ENCODE results near the gene UFC1. TPM values are rescaled to one million over a fixed set of nuclear protein-coding genes. Genes with fewer than 3 reads are reported as not detected.

The UFC1 gene
- total and polyA plus RNA-seq, 2 of the 13 experiments (the other 11 are each of a cell fraction or from before 2014, with no cell fraction given): 72.8 to 85.2 TPM

DNA sequence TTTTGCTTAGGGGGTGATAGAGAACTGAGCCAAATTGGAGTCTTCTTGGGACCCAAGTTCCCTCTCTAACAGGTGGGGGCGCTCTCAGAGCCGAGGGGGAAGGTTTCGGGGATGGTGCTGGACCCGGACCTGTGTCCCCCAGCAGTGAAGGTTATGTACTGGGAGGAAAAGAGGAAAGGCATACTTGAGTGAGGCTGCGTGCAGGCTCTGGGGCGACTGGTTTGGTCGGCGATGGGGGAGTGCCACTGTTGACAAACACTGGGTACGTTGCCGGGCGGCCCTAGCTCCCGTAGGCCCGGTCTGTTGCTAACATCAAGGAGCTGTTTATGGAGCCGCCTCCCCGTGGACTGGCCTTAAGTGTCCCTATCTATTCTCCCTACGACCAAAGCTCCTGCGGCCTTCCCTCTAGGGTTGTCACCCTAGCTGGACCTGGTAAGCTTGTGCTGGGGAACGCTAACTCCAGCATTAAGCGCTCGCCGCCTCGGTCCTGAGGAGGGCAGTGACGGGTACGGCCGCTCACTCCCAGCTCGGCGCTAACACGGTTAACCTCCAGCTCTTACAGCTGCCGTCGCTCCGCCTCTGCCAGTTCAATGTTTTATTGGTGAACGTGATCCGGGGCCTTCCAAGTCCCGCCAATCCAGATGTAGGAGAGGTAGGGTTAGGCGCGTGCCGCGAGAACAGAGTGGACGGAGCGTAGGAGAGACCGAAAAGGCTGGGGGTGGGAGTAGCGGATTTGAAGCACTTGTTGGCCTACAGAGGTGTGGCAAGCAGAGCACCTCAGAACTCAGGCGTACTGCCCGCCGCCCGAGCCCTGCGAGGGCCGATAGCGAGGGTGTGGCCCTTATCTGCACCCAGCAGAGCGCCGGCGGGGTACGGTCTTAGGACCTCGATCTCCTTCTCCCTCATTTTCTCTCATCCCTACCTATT lies 12.2 kb downstream of the UFC1 start, which contains the start of gene PPOX (continued):
- TF ChIP-seq ZNF674 (CRISPR knock-in tag; IDR thresholded peaks at IDR 0.05; ENCODE audit: low read depth) (no peak), HNRNPLL (IDR thresholded peaks at IDR 0.05; ENCODE audit: low read depth, low read length, poor library complexity, severe bottlenecking) (peak; percentile 55), ZNF562 (CRISPR knock-in tag; IDR thresholded peaks at IDR 0.05; ENCODE audit: borderline replicate concordance) (no peak), U2AF1 (optimal IDR thresholded peaks at IDR 0.05; ENCODE audit: low read depth, low read length) (no peak), BRD4 (CRISPR knock-in tag; IDR thresholded peaks at IDR 0.05) (0 out of 2 replicates have a peak, but pooled peaks have one; percentile 20), ZNF382 (CRISPR knock-in tag; IDR thresholded peaks at IDR 0.05; ENCODE audit: borderline replicate concordance) (no peak), ZKSCAN1 (IDR thresholded peaks at IDR 0.05; ENCODE audit: low read length) (no peak), ZNF574 (CRISPR knock-in tag; IDR thresholded peaks at IDR 0.05) (peak; percentile 82), GLI4 (CRISPR knock-in tag; IDR thresholded peaks at IDR 0.05; ENCODE audit: borderline replicate concordance) (no peak), PHB2 (IDR thresholded peaks at IDR 0.05; ENCODE audit: partially characterized antibody) (no peak), ZNF430 (CRISPR knock-in tag; IDR thresholded peaks at IDR 0.05) (peak; percentile 48; the same call in 1 of the 2 replicates), KLF11 (CRISPR knock-in tag; IDR thresholded peaks at IDR 0.05) (no peak; the same call in 1 of the 2 replicates), NCOR1 (IDR thresholded peaks at IDR 0.05; ENCODE audit: borderline replicate concordance, low read length) (no peak), EEA1 (CRISPR knock-in tag; IDR thresholded peaks at IDR 0.05; ENCODE audit: borderline replicate concordance) (no peak), AGO1 (IDR thresholded peaks at IDR 0.05; ENCODE audit: low read depth, low read length, poor library complexity, severe bottlenecking) (peak; percentile 49), NR1H2 (CRISPR knock-in tag; IDR thresholded peaks at IDR 0.05; ENCODE audit: borderline replicate concordance, low read depth) (no peak), SNRNP70 (IDR thresholded peaks at IDR 0.05; ENCODE audit: low read depth, low read length) (no peak)
- TF ChIP-seq, protein P1, sequence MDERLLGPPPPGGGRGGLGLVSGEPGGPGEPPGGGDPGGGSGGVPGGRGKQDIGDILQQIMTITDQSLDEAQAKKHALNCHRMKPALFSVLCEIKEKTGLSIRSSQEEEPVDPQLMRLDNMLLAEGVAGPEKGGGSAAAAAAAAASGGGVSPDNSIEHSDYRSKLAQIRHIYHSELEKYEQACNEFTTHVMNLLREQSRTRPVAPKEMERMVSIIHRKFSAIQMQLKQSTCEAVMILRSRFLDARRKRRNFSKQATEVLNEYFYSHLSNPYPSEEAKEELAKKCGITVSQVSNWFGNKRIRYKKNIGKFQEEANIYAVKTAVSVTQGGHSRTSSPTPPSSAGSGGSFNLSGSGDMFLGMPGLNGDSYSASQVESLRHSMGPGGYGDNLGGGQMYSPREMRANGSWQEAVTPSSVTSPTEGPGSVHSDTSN (CRISPR knock-in tag; IDR thresholded peaks at IDR 0.05): no peak
- TF ChIP-seq, protein P2, sequence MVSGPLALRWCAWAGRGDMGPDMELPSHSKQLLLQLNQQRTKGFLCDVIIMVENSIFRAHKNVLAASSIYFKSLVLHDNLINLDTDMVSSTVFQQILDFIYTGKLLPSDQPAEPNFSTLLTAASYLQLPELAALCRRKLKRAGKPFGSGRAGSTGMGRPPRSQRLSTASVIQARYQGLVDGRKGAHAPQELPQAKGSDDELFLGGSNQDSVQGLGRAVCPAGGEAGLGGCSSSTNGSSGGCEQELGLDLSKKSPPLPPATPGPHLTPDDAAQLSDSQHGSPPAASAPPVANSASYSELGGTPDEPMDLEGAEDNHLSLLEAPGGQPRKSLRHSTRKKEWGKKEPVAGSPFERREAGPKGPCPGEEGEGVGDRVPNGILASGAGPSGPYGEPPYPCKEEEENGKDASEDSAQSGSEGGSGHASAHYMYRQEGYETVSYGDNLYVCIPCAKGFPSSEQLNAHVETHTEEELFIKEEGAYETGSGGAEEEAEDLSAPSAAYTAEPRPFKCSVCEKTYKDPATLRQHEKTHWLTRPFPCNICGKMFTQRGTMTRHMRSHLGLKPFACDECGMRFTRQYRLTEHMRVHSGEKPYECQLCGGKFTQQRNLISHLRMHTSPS (CRISPR knock-in tag; IDR thresholded peaks at IDR 0.05; ENCODE audit: low read depth): no peak
- TF ChIP-seq, protein P3, sequence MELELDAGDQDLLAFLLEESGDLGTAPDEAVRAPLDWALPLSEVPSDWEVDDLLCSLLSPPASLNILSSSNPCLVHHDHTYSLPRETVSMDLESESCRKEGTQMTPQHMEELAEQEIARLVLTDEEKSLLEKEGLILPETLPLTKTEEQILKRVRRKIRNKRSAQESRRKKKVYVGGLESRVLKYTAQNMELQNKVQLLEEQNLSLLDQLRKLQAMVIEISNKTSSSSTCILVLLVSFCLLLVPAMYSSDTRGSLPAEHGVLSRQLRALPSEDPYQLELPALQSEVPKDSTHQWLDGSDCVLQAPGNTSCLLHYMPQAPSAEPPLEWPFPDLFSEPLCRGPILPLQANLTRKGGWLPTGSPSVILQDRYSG (CRISPR knock-in tag; IDR thresholded peaks at IDR 0.05): no peak

Measured in HepG2 (cell line).